Gastrocnemius medialis (tissue), 4 donors: ENCODE data around the gene AGFG2.

Experiments used
- POLR2A ChIP-seq, 2 donors: fragments of 450-650 bp; IDR thresholded peaks; one replicate each; pipeline ENCODE4 v1.6.1; 2017; ENCODE audit warnings: antibody characterized with exemption in 2 of 2, mild to moderate bottlenecking in 2 of 2, moderate library complexity in 2 of 2
- TF ChIP-seq, protein P1 (sequence below), 5 experiments: fragments of 450-650 bp in 3 of 5; fragments of 200-600 bp in 2 of 5; sonication (generic) in 2 of 5; IDR thresholded peaks in 4 of 5; conservative IDR thresholded peaks in 1 of 5; 1 replicate in 4 of 5; 2 replicates in 1 of 5; pipeline ENCODE4 v1.5.1; 2016 to 2019; ENCODE audit warnings: antibody characterized with exemption in 5 of 5, mild to moderate bottlenecking in 3 of 5, moderate library complexity in 3 of 5

DNA sequence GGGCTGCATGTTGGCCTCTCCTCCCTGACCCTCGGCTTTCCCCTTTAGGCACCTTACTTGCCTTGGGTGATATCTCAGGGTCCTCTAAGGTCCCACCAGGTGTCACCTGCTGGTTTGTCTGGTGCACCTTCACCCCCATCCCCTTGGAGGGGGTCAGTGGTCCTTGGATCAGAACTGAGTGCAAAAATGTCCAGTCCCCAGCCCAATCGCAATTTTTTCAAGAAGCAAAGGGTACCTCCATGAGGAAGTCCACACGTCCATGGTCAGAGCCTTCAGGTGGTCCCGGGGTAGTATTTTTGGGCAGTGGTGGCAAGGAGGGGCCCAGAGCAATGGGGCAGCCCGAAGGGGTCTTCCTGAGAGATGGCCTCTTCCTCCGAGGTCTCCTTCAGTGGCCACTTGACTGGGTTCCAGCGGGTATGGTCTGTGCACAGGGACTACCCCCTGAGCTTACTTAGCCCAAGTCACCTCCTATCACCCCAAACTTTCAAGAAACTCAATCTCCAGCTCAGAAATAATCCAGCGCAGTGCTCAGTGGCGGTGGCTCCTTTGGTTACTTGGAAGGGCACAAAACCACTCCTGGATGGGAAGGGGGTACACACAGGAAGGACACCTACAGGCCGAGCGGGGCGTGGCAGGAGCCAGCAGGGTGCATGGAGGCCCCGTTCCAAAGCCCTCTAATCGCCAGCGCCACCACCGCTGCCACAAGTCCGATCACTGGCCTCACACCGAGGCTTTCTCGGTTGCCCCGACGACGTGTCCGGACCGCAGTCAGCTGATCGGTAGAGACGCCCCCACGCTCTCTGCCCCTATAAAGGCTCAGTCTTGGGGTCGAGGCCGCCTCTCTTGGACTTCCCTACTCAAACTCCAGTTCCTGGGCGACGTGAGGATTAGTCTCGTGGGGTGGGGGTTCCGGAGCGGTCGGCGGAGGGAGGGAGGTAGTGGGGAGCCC is 30.2 kb downstream of the AGFG2 start:
- TF ChIP-seq, protein P1, sequence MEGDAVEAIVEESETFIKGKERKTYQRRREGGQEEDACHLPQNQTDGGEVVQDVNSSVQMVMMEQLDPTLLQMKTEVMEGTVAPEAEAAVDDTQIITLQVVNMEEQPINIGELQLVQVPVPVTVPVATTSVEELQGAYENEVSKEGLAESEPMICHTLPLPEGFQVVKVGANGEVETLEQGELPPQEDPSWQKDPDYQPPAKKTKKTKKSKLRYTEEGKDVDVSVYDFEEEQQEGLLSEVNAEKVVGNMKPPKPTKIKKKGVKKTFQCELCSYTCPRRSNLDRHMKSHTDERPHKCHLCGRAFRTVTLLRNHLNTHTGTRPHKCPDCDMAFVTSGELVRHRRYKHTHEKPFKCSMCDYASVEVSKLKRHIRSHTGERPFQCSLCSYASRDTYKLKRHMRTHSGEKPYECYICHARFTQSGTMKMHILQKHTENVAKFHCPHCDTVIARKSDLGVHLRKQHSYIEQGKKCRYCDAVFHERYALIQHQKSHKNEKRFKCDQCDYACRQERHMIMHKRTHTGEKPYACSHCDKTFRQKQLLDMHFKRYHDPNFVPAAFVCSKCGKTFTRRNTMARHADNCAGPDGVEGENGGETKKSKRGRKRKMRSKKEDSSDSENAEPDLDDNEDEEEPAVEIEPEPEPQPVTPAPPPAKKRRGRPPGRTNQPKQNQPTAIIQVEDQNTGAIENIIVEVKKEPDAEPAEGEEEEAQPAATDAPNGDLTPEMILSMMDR (IDR thresholded peaks at IDR 0.05 in 4 of 5, conservative IDR thresholded peaks at IDR 0.05 in 1 of 5), result peak in 3 of 5 experiments; percentile 8 to 35 (median 28)
- TF ChIP-seq POLR2A (IDR thresholded peaks at IDR 0.05), result no peak
